ENCODE measurements around the gene KDM4F.

DNA sequence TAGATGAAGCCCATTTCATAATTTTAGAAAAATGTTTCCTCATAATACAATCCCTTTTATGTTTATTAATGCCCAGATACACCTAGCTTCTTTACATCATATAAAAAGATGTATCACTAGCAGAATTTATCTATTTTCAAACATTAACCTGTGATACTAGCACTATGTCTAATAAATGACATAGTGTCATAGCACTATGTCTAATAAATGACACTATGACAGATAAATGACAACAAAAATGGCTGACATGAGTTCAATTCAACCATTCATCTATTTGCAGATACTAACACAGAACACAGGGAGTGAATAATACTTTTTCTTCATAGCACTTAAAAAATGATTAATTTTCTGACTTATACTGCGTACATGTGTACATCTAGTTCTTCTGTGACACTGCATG lies 43.6 kb upstream of the KDM4F start:
- no peak for TF ChIP-seq EZH2 (IDR thresholded peaks at IDR 0.05)
- no peak for TF ChIP-seq POLR2AphosphoS5 (IDR thresholded peaks at IDR 0.05; ENCODE audit: borderline replicate concordance, low read depth, low read length)

Data from SK-N-MC (cell line).